Activated CD4-positive, alpha-beta memory T cell treated with anti-CD3 and anti-CD28 coated beads, Interleukin-2, amount 10 ng/mL, durations not matched to agents 7 days and 5 days (primary cell): ENCODE results near the gene ADRB2. TPM values are rescaled to one million over a fixed set of nuclear protein-coding genes. Genes with fewer than 3 reads are reported as not detected.

Experiments used
- CTCF ChIA-PET: fragments of 350-600 bp; sonication (Branson Sonifier 250); formaldehyde crosslinking; loops from one replicate; lab custom pipeline; 2021; ENCODE audit warnings: antibody characterized with exemption, inconsistent platforms; lab: Charles Lee
- POLR2A ChIA-PET: fragments of 350-600 bp; sonication (Branson Sonifier 250); formaldehyde crosslinking; loops from one replicate; lab custom pipeline; 2021; ENCODE audit warnings: antibody characterized with exemption; lab: Charles Lee
- DNase-seq: peaks from one replicate; pipeline ENCODE4 v3.0.0-alpha.2; 2020
- H3K27ac Mint-ChIP-seq: one replicate; pipeline ENCODE4 v1.8.0; 2021; ENCODE audit warnings: mild to moderate bottlenecking, mixed read lengths
- H3K27me3 Mint-ChIP-seq: one replicate; pipeline ENCODE4 v1.8.0; 2021; ENCODE audit warnings: mixed read lengths
- H3K36me3 Mint-ChIP-seq: one replicate; pipeline ENCODE4 v1.8.0; 2021; ENCODE audit warnings: low read depth, mixed read lengths
- H3K4me1 Mint-ChIP-seq: one replicate; pipeline ENCODE4 v1.8.0; 2021; ENCODE audit warnings: mixed read lengths
- H3K4me3 Mint-ChIP-seq: one replicate; pipeline ENCODE4 v1.8.0; 2021; ENCODE audit warnings: mild to moderate bottlenecking, mixed read lengths
- H3K9me3 Mint-ChIP-seq: one replicate; pipeline ENCODE4 v1.8.0; 2021; ENCODE audit warnings: mixed read lengths
- total RNA-seq, 2 experiments: library from RNA; stranded (reverse); gene quantifications; one replicate each; pipeline ENCODE4 v1.2.3, GENCODE V29; 2021

ADRB2 gene
- total RNA-seq, 2 experiments from 2014 or later, result 6.7 to 6.9 TPM

DNA sequence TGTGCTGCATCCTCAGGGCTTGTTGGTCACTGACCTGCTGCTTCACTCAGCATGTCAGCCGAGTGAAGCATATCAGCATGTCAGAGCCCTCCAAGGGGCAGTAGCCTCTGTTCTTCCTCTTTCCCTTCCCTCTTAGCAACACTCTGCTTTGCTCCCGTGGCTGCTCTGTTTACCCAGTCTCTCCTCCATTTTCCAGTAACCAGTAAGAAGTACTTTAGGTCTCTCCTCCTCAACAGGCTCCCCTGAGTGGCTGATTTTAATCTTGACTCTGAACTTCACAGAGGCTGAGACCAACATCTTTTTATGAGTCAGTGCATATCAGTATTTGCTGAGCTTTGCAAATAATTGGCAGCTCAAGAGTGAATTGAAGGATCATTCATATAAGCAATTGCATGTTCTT, 18.6 kb upstream of the ADRB2 start:
- Mint-ChIP-seq H3K9me3 (peaks cover 1% of the 10 kb centered on the region), H3K27me3 (peaks cover 2% of the 10 kb centered on the region), H3K4me3 (no peak overlapping the region), H3K4me1 (peaks cover 56% of the 10 kb centered on the region), H3K36me3 (no peaks in the 10 kb centered on the region), H3K27ac (peak overlapping the region; percentile 21)
- POLR2A ChIA-PET, result interaction anchor here (1.1 to 1.5 kb wide), 2 partner anchors 15 to 18 kb away, joined by 3 to 4 read pairs; partner anchors contain the start of gene ADRB2
- DNase-seq, result no peak
- CTCF ChIA-PET, result interaction anchor here (1.4 to 1.6 kb wide), 2 partner anchors 11 to 13 kb away, joined by 4 read pairs; no protein-coding TSS in a partner anchor

DNA sequence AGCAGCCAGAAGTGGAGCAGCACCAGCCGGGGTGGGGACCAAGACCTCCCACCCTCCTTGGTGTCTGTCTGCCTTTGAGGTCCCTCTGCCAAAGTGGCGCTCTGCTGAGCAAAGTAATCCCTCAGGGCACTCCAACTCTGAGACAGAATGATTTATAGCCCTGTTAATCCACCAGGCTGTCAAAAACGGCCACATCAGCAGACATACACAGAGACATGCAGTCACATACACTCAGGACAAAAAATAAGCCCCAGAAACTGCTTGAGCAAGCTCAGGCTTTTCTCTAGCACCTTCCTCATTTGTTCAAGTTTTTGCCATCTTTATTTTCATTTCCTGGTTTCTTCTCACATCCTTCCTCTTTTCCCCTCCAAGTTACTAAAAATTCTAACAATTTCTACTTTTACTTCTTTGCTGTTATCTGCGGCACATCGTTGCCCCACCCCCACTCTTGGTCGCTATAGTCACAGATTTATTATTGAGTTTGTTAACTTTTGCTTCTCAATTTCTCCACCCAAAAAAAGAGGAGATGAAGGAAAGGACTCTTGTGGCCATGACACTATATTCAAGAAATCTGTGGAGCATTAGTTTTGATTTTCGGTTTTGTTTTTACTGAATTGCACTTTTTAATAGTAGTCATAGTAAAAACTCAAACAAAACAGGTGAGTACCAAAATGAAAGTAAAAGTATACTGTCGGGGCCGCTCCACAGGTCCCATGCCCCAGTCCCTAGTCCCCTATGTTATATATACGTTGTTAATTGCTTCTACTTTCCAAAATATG, 17.4 kb upstream of the ADRB2 start:
- ChIA-PET POLR2A (interaction anchor here (3.3 kb wide), 1 partner anchor 17 kb away, joined by 10 read pairs; the partner anchor contains the start of gene ADRB2), CTCF (interaction anchor here (0.9 to 1.6 kb wide), 2 partner anchors 12 to 78 kb away, joined by 3 to 4 read pairs; no protein-coding TSS in a partner anchor)
- Mint-ChIP-seq H3K27ac (peak overlapping the region; percentile 70), H3K4me1 (peaks cover 52% of the 10 kb centered on the region), H3K9me3 (no peaks in the 10 kb centered on the region), H3K36me3 (no peaks in the 10 kb centered on the region), H3K27me3 (peaks cover 2% of the 10 kb centered on the region), H3K4me3 (peak overlapping the region; percentile 76)
- DNase-seq, result no peak

DNA sequence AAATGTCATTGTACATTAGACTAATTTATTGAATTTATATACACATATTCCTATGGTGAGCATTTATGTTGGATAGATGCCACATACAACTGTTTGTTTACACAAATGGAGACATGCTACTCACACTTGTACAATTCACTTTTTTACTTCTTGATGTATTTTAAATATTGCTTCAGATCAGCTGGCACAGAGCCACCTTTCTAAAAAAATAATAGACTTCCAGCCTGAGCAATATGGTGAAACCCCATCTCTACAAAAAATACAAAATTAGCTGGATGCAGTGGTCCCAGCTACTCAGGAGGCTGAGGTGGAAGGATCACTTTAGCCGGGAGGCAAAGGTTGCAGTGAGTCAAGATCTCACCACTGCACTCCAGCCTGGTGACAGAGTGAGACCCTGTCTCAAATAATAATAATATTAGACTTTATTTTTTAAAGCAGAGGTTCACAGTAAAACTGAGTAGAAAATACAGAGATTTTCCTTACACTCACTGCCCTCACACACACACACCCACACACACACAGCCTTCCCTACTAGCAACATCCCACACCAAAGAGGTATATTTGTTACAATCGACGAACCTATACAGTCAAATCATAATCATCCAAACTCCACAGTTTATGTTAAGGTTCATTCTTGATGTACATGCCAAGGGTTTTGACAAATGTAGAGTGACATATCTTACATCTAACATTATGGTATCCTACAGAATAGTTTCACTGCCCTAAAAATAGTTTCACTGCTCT, 16.5 kb upstream of the ADRB2 start:
- ChIA-PET POLR2A (interaction anchor here (3.3 kb wide), 1 partner anchor 16 kb away, joined by 10 read pairs; the partner anchor contains the start of gene ADRB2), CTCF (interaction anchor here (1.4 kb wide), 1 partner anchor 69 kb away, joined by 6 read pairs; no protein-coding TSS in a partner anchor)
- DNase-seq, result no peak
- Mint-ChIP-seq H3K4me1 (peaks cover 52% of the 10 kb centered on the region), H3K27ac (peak overlapping the region; percentile 49), H3K27me3 (peaks cover 4% of the 10 kb centered on the region), H3K9me3 (no peaks in the 10 kb centered on the region), H3K4me3 (peak overlapping the region; percentile 76), H3K36me3 (no peaks in the 10 kb centered on the region)

GRCh38 chr5:148810823-148811222, 15.6 kb upstream of the ADRB2 start:
- H3K36me3 Mint-ChIP-seq, result no peaks in the 10 kb centered on the region
- POLR2A ChIA-PET, result interaction anchor here (3.3 kb wide), 1 partner anchor 15 kb away, joined by 10 read pairs; the partner anchor contains the start of gene ADRB2
- peaks cover 44% of the 10 kb centered on the region for H3K4me1 Mint-ChIP-seq
- H3K27ac Mint-ChIP-seq, result no peak overlapping the region
- H3K9me3 Mint-ChIP-seq, result no peaks in the 10 kb centered on the region
- DNase-seq, result no peak
- H3K27me3 Mint-ChIP-seq, result peaks cover 11% of the 10 kb centered on the region
- no peak overlapping the region for H3K4me3 Mint-ChIP-seq
- CTCF ChIA-PET, result interaction anchor here (0.8 to 1.4 kb wide), 3 partner anchors 10 to 69 kb away, joined by 3 to 9 read pairs (median 6); no protein-coding TSS in a partner anchor

DNA sequence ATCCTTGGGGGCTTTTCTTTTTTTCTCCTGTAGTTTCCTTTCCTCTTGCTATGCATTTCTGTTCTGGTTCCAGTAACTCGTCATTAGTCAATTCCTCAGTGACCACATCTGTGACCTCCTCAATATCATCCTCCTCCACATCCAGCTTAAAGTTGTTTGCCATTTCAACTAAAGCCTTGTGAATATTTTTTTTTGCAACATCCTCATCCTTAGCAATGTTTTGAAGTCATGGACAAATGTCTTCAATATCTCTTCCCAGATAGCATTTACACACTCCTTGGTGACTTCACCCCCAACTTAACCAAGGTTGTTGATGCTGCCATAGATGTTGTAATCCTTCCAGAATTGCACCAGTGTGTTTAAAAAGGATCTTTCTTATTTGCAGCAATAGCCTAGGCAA, 14.7 kb upstream of the ADRB2 start:
- H3K27ac Mint-ChIP-seq, result no peak overlapping the region
- POLR2A ChIA-PET, result interaction anchor here (3.3 kb wide), 1 partner anchor 14 kb away, joined by 10 read pairs; the partner anchor contains the start of gene ADRB2

GRCh38 chr5:148815086-148815485, 11.3 kb upstream of the ADRB2 start:
- ChIA-PET POLR2A (interaction anchor here (1.0 kb wide), 1 partner anchor 11 kb away, joined by 3 read pairs; the partner anchor contains the start of gene ADRB2), CTCF (interaction anchor here (1.2 to 1.3 kb wide), 2 partner anchors 74 to 143 kb away, joined by 3 read pairs; no protein-coding TSS in a partner anchor)

More for the DNA sequence above, 14.7 kb upstream of the ADRB2 start:
- Mint-ChIP-seq H3K4me3 (no peak overlapping the region), H3K9me3 (no peaks in the 10 kb centered on the region), H3K36me3 (no peaks in the 10 kb centered on the region), H3K4me1 (peaks cover 36% of the 10 kb centered on the region), H3K27me3 (peaks cover 11% of the 10 kb centered on the region)
- no peak for DNase-seq
- CTCF ChIA-PET, result interaction anchor here (1.2 to 1.4 kb wide), 2 partner anchors 70 to 223 kb away, joined by 4 to 6 read pairs; no protein-coding TSS in a partner anchor

GRCh38 chr5:148815578-148815977, 10.8 kb upstream of the ADRB2 start:
- Mint-ChIP-seq H3K36me3 (no peaks in the 10 kb centered on the region), H3K4me3 (no peak overlapping the region), H3K4me1 (peaks cover 10% of the 10 kb centered on the region), H3K27me3 (peaks cover 11% of the 10 kb centered on the region), H3K27ac (no peak overlapping the region), H3K9me3 (no peaks in the 10 kb centered on the region)
- no peak for DNase-seq
- CTCF ChIA-PET, result interaction anchor here (1.2 to 1.3 kb wide), 2 partner anchors 74 to 142 kb away, joined by 3 read pairs; no protein-coding TSS in a partner anchor
- POLR2A ChIA-PET, result interaction anchor here (1.0 kb wide), 1 partner anchor 11 kb away, joined by 3 read pairs; the partner anchor contains the start of gene ADRB2

More at GRCh38 chr5:148815086-148815485, 11.3 kb upstream of the ADRB2 start:
- no peak for DNase-seq
- no peaks in the 10 kb centered on the region for H3K36me3 Mint-ChIP-seq
- no peak overlapping the region for H3K4me3 Mint-ChIP-seq
- no peak overlapping the region for H3K27ac Mint-ChIP-seq
- peaks cover 11% of the 10 kb centered on the region for H3K27me3 Mint-ChIP-seq
- peaks cover 15% of the 10 kb centered on the region for H3K4me1 Mint-ChIP-seq
- no peaks in the 10 kb centered on the region for H3K9me3 Mint-ChIP-seq

GRCh38 chr5:148816357-148816756, 10.1 kb upstream of the ADRB2 start:
- Mint-ChIP-seq H3K36me3 (no peaks in the 10 kb centered on the region), H3K27me3 (peaks cover 11% of the 10 kb centered on the region), H3K4me3 (no peak overlapping the region), H3K4me1 (peaks cover 6% of the 10 kb centered on the region), H3K27ac (no peak overlapping the region), H3K9me3 (no peaks in the 10 kb centered on the region)
- DNase-seq, result no peak
- POLR2A ChIA-PET, result no interaction called here
- CTCF ChIA-PET, result interaction anchor here (1.2 kb wide), 1 partner anchor 142 kb away, joined by 3 read pairs; no protein-coding TSS in a partner anchor

- ChIA-PET CTCF (interaction anchor here (1.5 kb wide), 1 partner anchor 141 kb away, joined by 4 read pairs; no protein-coding TSS in a partner anchor), POLR2A (no interaction called here)
- H3K27me3 Mint-ChIP-seq, result peaks cover 11% of the 10 kb centered on the region
- H3K9me3 Mint-ChIP-seq, result no peaks in the 10 kb centered on the region
- H3K4me3 Mint-ChIP-seq, result no peak overlapping the region
- no peak overlapping the region for H3K27ac Mint-ChIP-seq
- no peaks in the 10 kb centered on the region for H3K36me3 Mint-ChIP-seq
- DNase-seq, result no peak
- peaks cover 1% of the 10 kb centered on the region for H3K4me1 Mint-ChIP-seq
Measured at GRCh38 chr5:148816782-148817181, 9.6 kb upstream of the ADRB2 start.

- H3K9me3 Mint-ChIP-seq, result no peaks in the 10 kb centered on the region
- no peak overlapping the region for H3K4me3 Mint-ChIP-seq
- DNase-seq, result no peak
- no peak overlapping the region for H3K27ac Mint-ChIP-seq
- peaks cover 15% of the 10 kb centered on the region for H3K27me3 Mint-ChIP-seq
- CTCF ChIA-PET, result interaction anchor here (1.5 kb wide), 1 partner anchor 140 kb away, joined by 4 read pairs; no protein-coding TSS in a partner anchor
- no peaks in the 10 kb centered on the region for H3K4me1 Mint-ChIP-seq
- no peaks in the 10 kb centered on the region for H3K36me3 Mint-ChIP-seq
- POLR2A ChIA-PET, result interaction anchor here (1.1 kb wide), 1 partner anchor 9 kb away, joined by 3 read pairs; the partner anchor contains the start of gene ADRB2
Measured at GRCh38 chr5:148817606-148818005, 8.8 kb upstream of the ADRB2 start.

DNA sequence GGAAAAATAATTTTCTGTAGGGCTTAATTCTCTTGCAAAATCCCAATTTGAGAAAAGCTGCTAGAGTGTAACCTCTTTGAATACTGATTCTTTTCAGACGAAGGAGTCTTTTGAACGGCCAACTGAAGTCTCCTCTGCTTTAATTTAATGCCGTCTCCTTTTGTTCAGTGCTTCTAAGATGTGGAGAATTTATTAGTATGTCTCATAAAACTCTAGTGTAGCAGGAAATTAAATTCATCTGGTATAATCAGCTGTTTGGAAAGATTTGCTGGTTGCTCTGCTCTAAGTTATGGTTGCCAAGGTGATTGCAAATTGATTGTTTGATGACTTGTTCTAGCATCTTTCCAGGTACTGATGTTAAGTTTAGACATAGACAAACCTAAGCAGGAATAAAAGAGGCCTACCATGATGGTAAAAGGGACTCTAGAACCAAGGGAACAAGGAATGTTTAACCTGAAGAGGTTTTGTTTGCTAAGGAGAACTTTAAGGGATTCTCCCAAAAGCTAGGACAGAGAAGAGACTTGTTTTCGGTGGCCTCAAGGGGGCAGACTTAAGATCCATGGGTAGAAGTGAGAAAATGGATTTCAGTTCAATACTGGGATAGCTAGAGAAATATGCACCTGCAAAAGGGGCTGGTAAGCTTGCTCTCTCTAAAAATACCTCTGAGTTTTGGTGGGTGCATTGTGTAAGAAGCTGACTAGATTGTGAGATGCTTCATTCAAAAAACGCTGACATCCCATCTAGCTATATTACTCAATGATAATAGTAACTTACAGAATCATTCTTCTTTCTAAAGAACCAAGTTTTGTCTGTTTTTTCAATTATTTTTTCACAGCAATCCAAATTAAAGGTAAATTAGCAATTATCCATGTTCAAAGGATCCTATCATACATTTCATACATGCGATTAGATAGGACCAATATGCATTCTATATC, 5.7 kb upstream of the ADRB2 start:
- CTCF ChIA-PET, result interaction anchor here (0.7 to 3.4 kb wide), 27 partner anchors 9 to 215 kb away, joined by 3 to 50 read pairs (median 4); no protein-coding TSS in a partner anchor
- Mint-ChIP-seq H3K9me3 (no peaks in the 10 kb centered on the region), H3K36me3 (no peaks in the 10 kb centered on the region), H3K27ac (no peak overlapping the region), H3K4me1 (peaks cover 9% of the 10 kb centered on the region), H3K4me3 (no peak overlapping the region), H3K27me3 (peaks cover 28% of the 10 kb centered on the region)
- DNase-seq, result no peak
- POLR2A ChIA-PET, result no interaction called here
